ENCODE measurements around the gene FAM124B. TPM values are rescaled to one million over a fixed set of nuclear protein-coding genes. Genes with fewer than 3 reads are reported as not detected.

The FAM124B gene
- total and polyA plus RNA-seq, 4 donors: 0.30 to 2.5 (median 0.42) TPM

GRCh38 chr2:224421065-224421464, 19.2 kb upstream of the FAM124B start:
- H3K9me3 ChIP-seq (ENCODE audit: control insufficient read depth in 4 of 4, low read length in 3 of 4): no peaks in the 10 kb centered on the region
- H3K36me3 ChIP-seq (ENCODE audit: control insufficient read depth in 4 of 4, insufficient read depth in 3 of 4, low read depth in 1 of 4, low read length in 3 of 4): peaks cover 0 to 1% (median 0%) of the 10 kb centered on the region in 4 donors
- H3K27me3 ChIP-seq (ENCODE audit: control insufficient read depth in 4 of 4, insufficient read depth in 4 of 4, low read length in 3 of 4): no peaks in the 10 kb centered on the region
- TF ChIP-seq TAF1 (conservative IDR thresholded peaks at IDR 0.05) (no peak), RAD21 (IDR thresholded peaks at IDR 0.05) (no peak), FOXA2 (IDR thresholded peaks at IDR 0.05) (no peak), EGR1 (IDR thresholded peaks at IDR 0.05; ENCODE audit: low read depth in 2 of 2) (no peak), ZBTB33 (IDR thresholded peaks at IDR 0.05) (no peak), MAX (IDR thresholded peaks at IDR 0.05) (no peak), HNF4G (IDR thresholded peaks at IDR 0.05) (no peak)
- no peaks in the 10 kb centered on the region for H3K4me1 ChIP-seq (ENCODE audit: control insufficient read depth in 4 of 4, insufficient read depth in 4 of 4, low read length in 3 of 4)
- 82% methylated on average over 2 of the region's 2 CpGs for WGBS
- no peak for DNase-seq (ENCODE audit: low spot score)
- no peak overlapping the region for H3K9ac ChIP-seq (ENCODE audit: low read depth in 1 of 2, low read length in 2 of 2)
- H3K4me3 ChIP-seq (ENCODE audit: low read depth in 1 of 3, low read length in 3 of 3): no peak overlapping the region
- H3K27ac ChIP-seq (ENCODE audit: low read depth in 1 of 2, low read length in 2 of 2): no peak overlapping the region

DNA sequence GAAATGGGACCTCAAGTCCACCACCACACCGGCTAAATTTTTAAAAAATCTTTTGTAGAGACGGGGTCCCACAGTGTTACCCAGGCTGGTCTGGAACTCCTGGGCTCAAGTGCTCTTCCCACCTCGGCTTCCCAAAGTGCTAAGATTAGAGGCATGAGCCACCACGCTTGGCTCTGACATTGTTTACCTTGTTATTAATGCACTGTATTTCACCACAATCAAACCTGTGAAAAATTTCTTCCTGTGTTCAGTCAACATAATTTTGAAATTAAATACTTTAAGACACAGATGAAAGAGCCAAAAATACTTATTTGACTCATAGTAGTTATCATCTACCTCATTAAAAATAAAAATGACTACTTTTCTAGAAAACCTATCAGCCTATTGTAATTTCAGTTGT, 16.0 kb upstream of the FAM124B start:
- TF ChIP-seq HNF4A (conservative IDR thresholded peaks at IDR 0.05): no peak
- no peak for TF ChIP-seq NR2F2 (IDR thresholded peaks at IDR 0.05)
- TF ChIP-seq MAX (IDR thresholded peaks at IDR 0.05): no peak
- H3K9ac ChIP-seq (ENCODE audit: low read depth in 1 of 2, low read length in 2 of 2): no peak overlapping the region
- no peak for DNase-seq (ENCODE audit: low spot score)
- no peaks in the 10 kb centered on the region for H3K4me1 ChIP-seq (ENCODE audit: control insufficient read depth in 4 of 4, insufficient read depth in 4 of 4, low read length in 3 of 4)
- no peak overlapping the region for H3K4me3 ChIP-seq (ENCODE audit: low read depth in 1 of 3, low read length in 3 of 3)
- no peak overlapping the region for H3K27ac ChIP-seq (ENCODE audit: low read depth in 1 of 2, low read length in 2 of 2)
- H3K27me3 ChIP-seq (ENCODE audit: control insufficient read depth in 4 of 4, insufficient read depth in 4 of 4, low read length in 3 of 4): no peaks in the 10 kb centered on the region
- H3K9me3 ChIP-seq (ENCODE audit: control insufficient read depth in 4 of 4, low read length in 3 of 4): no peaks in the 10 kb centered on the region
- 93% methylated on average over 4 of the region's 4 CpGs for WGBS
- peaks cover 0 to 1% (median 0%) of the 10 kb centered on the region in 4 donors for H3K36me3 ChIP-seq (ENCODE audit: control insufficient read depth in 4 of 4, insufficient read depth in 3 of 4, low read depth in 1 of 4, low read length in 3 of 4)

GRCh38 chr2:224417361-224417729, 15.4 kb upstream of the FAM124B start:
- 64% methylated on average over 1 of the region's 1 CpG for WGBS
- Histone ChIP-seq H3K36me3 (ENCODE audit: control insufficient read depth in 4 of 4, insufficient read depth in 3 of 4, low read depth in 1 of 4, low read length in 3 of 4) (peaks cover 0 to 1% (median 0%) of the 10 kb centered on the region in 4 donors), H3K27me3 (ENCODE audit: control insufficient read depth in 4 of 4, insufficient read depth in 4 of 4, low read length in 3 of 4) (no peaks in the 10 kb centered on the region), H3K4me3 (ENCODE audit: low read depth in 1 of 3, low read length in 3 of 3) (no peak overlapping the region), H3K9me3 (ENCODE audit: control insufficient read depth in 4 of 4, low read length in 3 of 4) (no peaks in the 10 kb centered on the region), H3K9ac (ENCODE audit: low read depth in 1 of 2, low read length in 2 of 2) (no peak overlapping the region), H3K27ac (ENCODE audit: low read depth in 1 of 2, low read length in 2 of 2) (no peak overlapping the region), H3K4me1 (ENCODE audit: control insufficient read depth in 4 of 4, insufficient read depth in 4 of 4, low read length in 3 of 4) (peaks cover 0 to 4% (median 2%) of the 10 kb centered on the region in 4 donors)
- no peak for DNase-seq (ENCODE audit: low spot score)
- no peak for TF ChIP-seq GABPA (IDR thresholded peaks at IDR 0.05 in 1 of 2, conservative IDR thresholded peaks at IDR 0.05 in 1 of 2)
- TF ChIP-seq NR2F2 (IDR thresholded peaks at IDR 0.05): no peak
- TF ChIP-seq EGR1 (IDR thresholded peaks at IDR 0.05; ENCODE audit: low read depth in 2 of 2): no peak
- no peak for TF ChIP-seq SP1 (IDR thresholded peaks at IDR 0.05)
- TF ChIP-seq YY1 (IDR thresholded peaks at IDR 0.05): no peak
- TF ChIP-seq MAX (IDR thresholded peaks at IDR 0.05): no peak
- TF ChIP-seq HNF4A (conservative IDR thresholded peaks at IDR 0.05): no peak
- TF ChIP-seq JUND (IDR thresholded peaks at IDR 0.05): no peak
- no peak for TF ChIP-seq ZBTB33 (IDR thresholded peaks at IDR 0.05)
- no peak for TF ChIP-seq FOXA1 (IDR thresholded peaks at IDR 0.05)
- TF ChIP-seq HNF4G (IDR thresholded peaks at IDR 0.05): no peak
- TF ChIP-seq TAF1 (conservative IDR thresholded peaks at IDR 0.05): no peak
- no peak for TF ChIP-seq FOXA2 (IDR thresholded peaks at IDR 0.05)
- TF ChIP-seq, protein P1, sequence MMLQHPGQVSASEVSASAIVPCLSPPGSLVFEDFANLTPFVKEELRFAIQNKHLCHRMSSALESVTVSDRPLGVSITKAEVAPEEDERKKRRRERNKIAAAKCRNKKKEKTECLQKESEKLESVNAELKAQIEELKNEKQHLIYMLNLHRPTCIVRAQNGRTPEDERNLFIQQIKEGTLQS (IDR thresholded peaks at IDR 0.05): no peak
- no peak for TF ChIP-seq RAD21 (IDR thresholded peaks at IDR 0.05)
- TF ChIP-seq CTCF (IDR thresholded peaks at IDR 0.05; ENCODE audit: low read depth, low read length, missing input control): no peak
- no peak for TF ChIP-seq RXRA (IDR thresholded peaks at IDR 0.05)
